Astrocyte (in vitro differentiated cells and primary cell): ENCODE results near the gene MN1.

Experiments
- EZH2 ChIP-seq: IDR thresholded peaks from 2 replicates; pipeline ENCODE4 v1.6.1; 2012; ENCODE audit warnings: mild to moderate bottlenecking, low read length, inconsistent platforms; ENCODE audit not compliant: insufficient read depth
- TF ChIP-seq, protein P1 (sequence below): IDR thresholded peaks from 2 replicates; pipeline ENCODE4 v1.5.1; 2011; ENCODE audit warnings: low read depth, mild to moderate bottlenecking, inconsistent platforms, low read length, moderate library complexity; ENCODE audit not compliant: insufficient read depth

DNA sequence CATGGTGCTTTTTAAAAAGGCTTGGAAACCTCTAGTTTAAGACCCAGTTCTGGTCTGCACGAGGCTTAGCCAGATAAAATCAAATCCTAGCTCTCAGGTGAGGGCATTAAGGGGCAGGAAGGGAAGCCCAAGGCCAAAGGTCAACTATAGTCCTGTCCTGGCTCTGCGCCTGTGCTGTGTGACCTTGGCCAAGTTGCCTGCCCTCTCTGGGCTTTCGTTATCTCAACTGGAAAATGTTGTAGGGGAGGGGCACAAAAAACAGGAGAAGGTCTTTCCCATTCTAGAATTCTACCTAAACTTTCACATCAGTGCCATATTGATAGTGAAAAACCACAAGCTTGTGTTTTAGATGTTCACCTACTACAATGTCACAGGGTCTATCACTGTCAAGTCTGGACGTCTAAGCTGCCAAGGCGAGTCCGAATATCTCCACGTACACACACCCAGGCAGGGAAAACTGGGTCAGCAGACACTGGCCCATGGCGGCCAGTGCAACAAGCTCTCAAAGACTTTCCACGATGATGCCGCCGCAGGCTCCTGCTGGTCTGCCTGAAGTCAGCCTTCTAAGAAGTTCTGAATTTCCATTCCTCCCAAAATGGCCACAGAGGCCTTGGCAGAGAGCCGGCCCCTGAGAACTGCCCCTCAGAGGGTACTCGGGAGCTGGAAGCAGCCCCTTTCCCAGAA lies 18.0 kb downstream of the MN1 start:
- TF ChIP-seq, protein P1, sequence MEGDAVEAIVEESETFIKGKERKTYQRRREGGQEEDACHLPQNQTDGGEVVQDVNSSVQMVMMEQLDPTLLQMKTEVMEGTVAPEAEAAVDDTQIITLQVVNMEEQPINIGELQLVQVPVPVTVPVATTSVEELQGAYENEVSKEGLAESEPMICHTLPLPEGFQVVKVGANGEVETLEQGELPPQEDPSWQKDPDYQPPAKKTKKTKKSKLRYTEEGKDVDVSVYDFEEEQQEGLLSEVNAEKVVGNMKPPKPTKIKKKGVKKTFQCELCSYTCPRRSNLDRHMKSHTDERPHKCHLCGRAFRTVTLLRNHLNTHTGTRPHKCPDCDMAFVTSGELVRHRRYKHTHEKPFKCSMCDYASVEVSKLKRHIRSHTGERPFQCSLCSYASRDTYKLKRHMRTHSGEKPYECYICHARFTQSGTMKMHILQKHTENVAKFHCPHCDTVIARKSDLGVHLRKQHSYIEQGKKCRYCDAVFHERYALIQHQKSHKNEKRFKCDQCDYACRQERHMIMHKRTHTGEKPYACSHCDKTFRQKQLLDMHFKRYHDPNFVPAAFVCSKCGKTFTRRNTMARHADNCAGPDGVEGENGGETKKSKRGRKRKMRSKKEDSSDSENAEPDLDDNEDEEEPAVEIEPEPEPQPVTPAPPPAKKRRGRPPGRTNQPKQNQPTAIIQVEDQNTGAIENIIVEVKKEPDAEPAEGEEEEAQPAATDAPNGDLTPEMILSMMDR, result no peak
- no peak for TF ChIP-seq EZH2
